Parathyroid adenoma (tissue), 2 donors: ENCODE measurements around the gene MANBA.
"Not testable (repeated sequence)": the region's sequence is repeated elsewhere in the genome, so short reads cannot be mapped to it uniquely, and the experiment has no call there.

ENCODE experiments used
- H2AFZ ChIP-seq: fragments of 300-600 bp; sonication (generic); one replicate; pipeline ENCODE4 v1.7.0; 2017; ENCODE audit warnings: antibody characterized with exemption, mild to moderate bottlenecking
- H3K27ac ChIP-seq: fragments of 300-600 bp; sonication (generic); one replicate; pipeline ENCODE4 v1.7.0; 2017
- H3K27me3 ChIP-seq: fragments of 300-600 bp; sonication (generic); one replicate; pipeline ENCODE4 v1.7.0; 2017; ENCODE audit warnings: low read length; ENCODE audit not compliant: control insufficient read depth, insufficient read depth
- H3K36me3 ChIP-seq: fragments of 300-600 bp; sonication (generic); one replicate; pipeline ENCODE4 v1.7.0; 2017; ENCODE audit warnings: low read length; ENCODE audit not compliant: control insufficient read depth, insufficient read depth
- H3K4me1 ChIP-seq: fragments of 300-600 bp; sonication (generic); one replicate; pipeline ENCODE4 v1.7.0; 2017; ENCODE audit warnings: control low read depth
- H3K4me2 ChIP-seq: fragments of 300-600 bp; sonication (generic); one replicate; pipeline ENCODE4 v1.7.0; 2017; ENCODE audit warnings: low read length
- H3K4me3 ChIP-seq: fragments of 300-600 bp; sonication (generic); one replicate; pipeline ENCODE4 v1.7.0; 2017; ENCODE audit warnings: low read depth, low read length
- H3K79me2 ChIP-seq: fragments of 300-600 bp; sonication (generic); one replicate; pipeline ENCODE4 v1.7.0; 2017; ENCODE audit warnings: control low read depth
- H3K9ac ChIP-seq: fragments of 300-600 bp; sonication (generic); one replicate; pipeline ENCODE4 v1.7.0; 2017; ENCODE audit warnings: mild to moderate bottlenecking
- H3K9me3 ChIP-seq: fragments of 300-600 bp; sonication (generic); one replicate; pipeline ENCODE4 v1.7.0; 2017; ENCODE audit warnings: low read length; ENCODE audit not compliant: control insufficient read depth
- CTCF ChIP-seq: fragments of 300-600 bp; sonication (generic); IDR thresholded peaks from one replicate; pipeline ENCODE4 v1.7.0; 2017; ENCODE audit warnings: antibody characterized with exemption, mild to moderate bottlenecking
- donor health status: primary hyperparathyroidism.

The MANBA gene

GRCh38 chr4:102734591-102735385 lies 26.0 kb downstream of the MANBA start:
- no peaks in the 10 kb centered on the region for H3K36me3 ChIP-seq
- H3K27me3 ChIP-seq: no peaks in the 10 kb centered on the region
- H3K27ac ChIP-seq: no peak overlapping the region
- no peak overlapping the region for H3K9ac ChIP-seq
- H3K4me2 ChIP-seq: no peak overlapping the region
- H3K79me2 ChIP-seq: peaks cover 2% of the 10 kb centered on the region
- H2AFZ ChIP-seq: no peak overlapping the region
- H3K4me1 ChIP-seq: no peaks in the 10 kb centered on the region
- H3K9me3 ChIP-seq: no peaks in the 10 kb centered on the region
- no peak overlapping the region for H3K4me3 ChIP-seq
- no peak for TF ChIP-seq CTCF

GRCh38 chr4:102734116-102734515 lies 26.7 kb downstream of the MANBA start:
- Histone ChIP-seq H3K4me1 (no peaks in the 10 kb centered on the region), H3K79me2 (peaks cover 2% of the 10 kb centered on the region), H3K27ac (no peak overlapping the region), H3K27me3 (no peaks in the 10 kb centered on the region), H3K9ac (no peak overlapping the region), H3K9me3 (no peaks in the 10 kb centered on the region), H3K4me2 (no peak overlapping the region), H3K4me3 (no peak overlapping the region), H2AFZ (no peak overlapping the region), H3K36me3 (no peaks in the 10 kb centered on the region)
- TF ChIP-seq CTCF: no peak

GRCh38 chr4:102733084-102733483 lies 27.7 kb downstream of the MANBA start:
- H3K36me3 ChIP-seq: no peaks in the 10 kb centered on the region
- no peak overlapping the region for H3K4me2 ChIP-seq
- H3K27ac ChIP-seq: no peak overlapping the region
- TF ChIP-seq CTCF: no peak
- H3K27me3 ChIP-seq: no peaks in the 10 kb centered on the region
- no peaks in the 10 kb centered on the region for H3K4me1 ChIP-seq
- no peak overlapping the region for H3K9ac ChIP-seq
- no peaks in the 10 kb centered on the region for H3K9me3 ChIP-seq
- no peak overlapping the region for H3K4me3 ChIP-seq
- peaks cover 2% of the 10 kb centered on the region for H3K79me2 ChIP-seq
- H2AFZ ChIP-seq: no peak overlapping the region

- no peaks in the 10 kb centered on the region for H3K27me3 ChIP-seq
- no peak overlapping the region for H3K27ac ChIP-seq
- H3K4me3 ChIP-seq: no peak overlapping the region
- H3K36me3 ChIP-seq: no peaks in the 10 kb centered on the region
- H3K9ac ChIP-seq: no peak overlapping the region
- peaks cover under 1% of the 10 kb centered on the region for H3K79me2 ChIP-seq
- H3K4me2 ChIP-seq: no peak overlapping the region
- no peak for TF ChIP-seq CTCF
- H2AFZ ChIP-seq: no peak overlapping the region
- no peaks in the 10 kb centered on the region for H3K4me1 ChIP-seq
- no peaks in the 10 kb centered on the region for H3K9me3 ChIP-seq
Measured at GRCh38 chr4:102732678-102733077, 28.1 kb downstream of the MANBA start.

- H3K36me3 ChIP-seq: no peaks in the 10 kb centered on the region
Measured at GRCh38 chr4:102730968-102731533, 29.7 kb downstream of the MANBA start.

GRCh38 chr4:102729486-102729885 lies 31.3 kb downstream of the MANBA start:
- H3K9me3 ChIP-seq, H3K4me1 ChIP-seq, H3K27ac ChIP-seq, H3K36me3 ChIP-seq, H3K9ac ChIP-seq, H2AFZ ChIP-seq, H3K79me2 ChIP-seq, H3K4me2 ChIP-seq, H3K27me3 ChIP-seq, H3K4me3 ChIP-seq: not testable (repeated sequence)

More at GRCh38 chr4:102730968-102731533, 29.7 kb downstream of the MANBA start:
- Histone ChIP-seq H3K27me3 (no peaks in the 10 kb centered on the region), H3K4me1 (no peaks in the 10 kb centered on the region), H3K9me3 (no peaks in the 10 kb centered on the region), H3K4me2 (no peak overlapping the region), H3K79me2 (no peaks in the 10 kb centered on the region), H2AFZ (no peak overlapping the region), H3K4me3 (no peak overlapping the region), H3K27ac (no peak overlapping the region), H3K9ac (no peak overlapping the region)
- no peak for TF ChIP-seq CTCF

GRCh38 chr4:102726919-102727318 lies 33.8 kb downstream of the MANBA start:
- not testable (repeated sequence) for H3K4me2 ChIP-seq, H3K4me3 ChIP-seq, H3K27ac ChIP-seq, H3K9me3 ChIP-seq, H3K4me1 ChIP-seq, H3K27me3 ChIP-seq, H3K79me2 ChIP-seq, H3K36me3 ChIP-seq, H2AFZ ChIP-seq, H3K9ac ChIP-seq
